ENCODE results near the gene DNAH6.

Gene DNAH6

DNA sequence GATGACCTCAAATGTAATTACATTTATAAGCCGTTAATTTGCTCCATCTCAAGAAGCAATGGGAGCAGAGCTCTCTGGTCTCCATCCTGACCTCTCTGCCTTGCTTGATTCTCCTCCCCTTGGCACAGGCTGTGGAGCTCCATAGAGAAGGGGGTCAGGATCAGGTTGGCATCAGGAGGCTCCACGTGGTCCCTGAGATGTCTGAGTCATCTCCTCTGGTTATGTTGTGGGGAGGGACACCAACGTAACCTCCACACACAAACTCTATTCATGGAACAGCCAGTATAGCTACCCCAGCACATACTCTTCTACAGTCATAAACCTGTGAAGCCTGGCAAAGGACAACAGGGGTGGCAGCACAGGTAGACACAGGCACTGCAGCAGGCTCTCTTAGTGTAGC is 335.6 kb downstream of the DNAH6 start:
- Histone ChIP-seq H3K9me2 (replicated peaks; ENCODE audit: insufficient read depth, low read length) (no peaks in the 10 kb centered on the region), H3K9ac (ENCODE audit: low read length) (no peak overlapping the region), H3K4me2 (ENCODE audit: low read depth, low read length, poor library complexity, severe bottlenecking) (no peak overlapping the region), H3K27me3 (ENCODE audit: low read length) (no peaks in the 10 kb centered on the region), H3F3A (ENCODE audit: insufficient read depth) (no peaks in the 10 kb centered on the region), H3K9me3 (ENCODE audit: insufficient read depth, low read length) (no peaks in the 10 kb centered on the region; the same call in 1 of the 2 replicates), H3K79me2 (ENCODE audit: insufficient read depth, low read length) (no peaks in the 10 kb centered on the region), H4K20me1 (ENCODE audit: low read depth, low read length) (no peaks in the 10 kb centered on the region), H3K4me3 (ENCODE audit: insufficient read depth, low read length, poor library complexity, severe bottlenecking) (no peak overlapping the region), H2AFZ (ENCODE audit: low read depth, low read length, severe bottlenecking) (no peak overlapping the region), H3K36me3 (ENCODE audit: low read length) (no peaks in the 10 kb centered on the region), H3K27ac (ENCODE audit: low read depth, low read length) (no peak overlapping the region)
- TF ChIP-seq CTCF (IDR thresholded peaks at IDR 0.05; ENCODE audit: insufficient read depth, low read length, poor library complexity, severe bottlenecking) (no peak), EZH2phosphoT487 (conservative IDR thresholded peaks at IDR 0.05; ENCODE audit: low read length) (no peak)

DNA sequence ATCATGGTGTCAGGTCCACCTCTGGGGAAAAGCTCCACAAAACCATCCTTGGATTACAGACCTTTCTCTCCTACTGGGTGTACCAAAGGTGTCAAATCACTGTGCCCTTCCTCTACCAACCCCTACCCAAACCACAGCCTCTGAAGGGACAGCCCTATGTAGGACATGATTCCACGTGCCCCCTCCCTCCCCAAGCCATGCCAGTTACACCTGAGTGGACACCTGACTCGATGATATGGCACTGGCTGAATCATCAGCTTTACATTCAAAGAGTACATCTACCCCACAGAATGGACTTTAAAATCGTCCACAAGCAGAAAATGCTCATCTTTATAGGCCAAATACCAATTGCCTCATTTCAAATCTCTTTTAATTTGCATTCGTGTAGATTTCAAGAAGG is 338.6 kb downstream of the DNAH6 start:
- H3K27ac ChIP-seq (ENCODE audit: low read depth, low read length) = no peak overlapping the region
- no peak for TF ChIP-seq CTCF (IDR thresholded peaks at IDR 0.05; ENCODE audit: insufficient read depth, low read length, poor library complexity, severe bottlenecking)
- TF ChIP-seq EZH2phosphoT487 (conservative IDR thresholded peaks at IDR 0.05; ENCODE audit: low read length) = no peak
- no peaks in the 10 kb centered on the region for H3K9me2 ChIP-seq (replicated peaks; ENCODE audit: insufficient read depth, low read length)
- H3K36me3 ChIP-seq (ENCODE audit: low read length) = no peaks in the 10 kb centered on the region
- H3F3A ChIP-seq (ENCODE audit: insufficient read depth) = no peaks in the 10 kb centered on the region
- no peaks in the 10 kb centered on the region; the same call in 1 of the 2 replicates for H3K9me3 ChIP-seq (ENCODE audit: insufficient read depth, low read length)
- H4K20me1 ChIP-seq (ENCODE audit: low read depth, low read length) = no peaks in the 10 kb centered on the region
- H3K79me2 ChIP-seq (ENCODE audit: insufficient read depth, low read length) = no peaks in the 10 kb centered on the region
- no peak overlapping the region for H3K4me3 ChIP-seq (ENCODE audit: insufficient read depth, low read length, poor library complexity, severe bottlenecking)
- no peak overlapping the region for H2AFZ ChIP-seq (ENCODE audit: low read depth, low read length, severe bottlenecking)
- H3K27me3 ChIP-seq (ENCODE audit: low read length) = no peaks in the 10 kb centered on the region
- H3K4me2 ChIP-seq (ENCODE audit: low read depth, low read length, poor library complexity, severe bottlenecking) = no peak overlapping the region
- H3K9ac ChIP-seq (ENCODE audit: low read length) = no peak overlapping the region

DNA sequence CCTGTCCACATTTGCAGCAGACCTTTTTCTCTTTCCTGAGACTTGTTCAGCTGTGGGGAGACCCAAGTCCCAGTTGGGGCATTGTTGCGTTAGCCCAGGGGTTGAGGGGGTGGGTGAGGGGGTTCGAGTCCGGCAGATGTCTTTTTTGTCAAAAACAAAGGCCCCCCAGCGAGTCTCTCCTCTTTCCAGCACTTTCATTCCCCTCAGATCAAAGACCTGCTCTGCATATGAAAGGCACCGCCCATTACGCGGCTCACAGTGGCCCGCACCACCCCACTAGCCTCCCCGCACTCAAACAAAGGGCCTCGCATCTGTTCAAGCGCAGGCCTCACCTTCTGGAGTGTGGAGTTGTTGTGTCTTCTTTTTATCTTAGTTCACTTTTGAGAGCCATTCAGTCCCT is 339.4 kb downstream of the DNAH6 start:
- Histone ChIP-seq H3K9ac (ENCODE audit: low read length) (no peak overlapping the region), H3K4me3 (ENCODE audit: insufficient read depth, low read length, poor library complexity, severe bottlenecking) (no peak overlapping the region), H3K4me2 (ENCODE audit: low read depth, low read length, poor library complexity, severe bottlenecking) (no peak overlapping the region), H3K36me3 (ENCODE audit: low read length) (no peaks in the 10 kb centered on the region), H3K79me2 (ENCODE audit: insufficient read depth, low read length) (no peaks in the 10 kb centered on the region), H3F3A (ENCODE audit: insufficient read depth) (no peaks in the 10 kb centered on the region), H3K27ac (ENCODE audit: low read depth, low read length) (no peak overlapping the region), H2AFZ (ENCODE audit: low read depth, low read length, severe bottlenecking) (no peak overlapping the region), H3K9me3 (ENCODE audit: insufficient read depth, low read length) (no peaks in the 10 kb centered on the region; the same call in 1 of the 2 replicates), H3K27me3 (ENCODE audit: low read length) (no peaks in the 10 kb centered on the region), H3K9me2 (replicated peaks; ENCODE audit: insufficient read depth, low read length) (no peaks in the 10 kb centered on the region), H4K20me1 (ENCODE audit: low read depth, low read length) (no peaks in the 10 kb centered on the region)
- no peak for TF ChIP-seq EZH2phosphoT487 (conservative IDR thresholded peaks at IDR 0.05; ENCODE audit: low read length)
- no peak for TF ChIP-seq CTCF (IDR thresholded peaks at IDR 0.05; ENCODE audit: insufficient read depth, low read length, poor library complexity, severe bottlenecking)
